ENCODE results near the gene ZNF76.

ZNF76 gene

DNA sequence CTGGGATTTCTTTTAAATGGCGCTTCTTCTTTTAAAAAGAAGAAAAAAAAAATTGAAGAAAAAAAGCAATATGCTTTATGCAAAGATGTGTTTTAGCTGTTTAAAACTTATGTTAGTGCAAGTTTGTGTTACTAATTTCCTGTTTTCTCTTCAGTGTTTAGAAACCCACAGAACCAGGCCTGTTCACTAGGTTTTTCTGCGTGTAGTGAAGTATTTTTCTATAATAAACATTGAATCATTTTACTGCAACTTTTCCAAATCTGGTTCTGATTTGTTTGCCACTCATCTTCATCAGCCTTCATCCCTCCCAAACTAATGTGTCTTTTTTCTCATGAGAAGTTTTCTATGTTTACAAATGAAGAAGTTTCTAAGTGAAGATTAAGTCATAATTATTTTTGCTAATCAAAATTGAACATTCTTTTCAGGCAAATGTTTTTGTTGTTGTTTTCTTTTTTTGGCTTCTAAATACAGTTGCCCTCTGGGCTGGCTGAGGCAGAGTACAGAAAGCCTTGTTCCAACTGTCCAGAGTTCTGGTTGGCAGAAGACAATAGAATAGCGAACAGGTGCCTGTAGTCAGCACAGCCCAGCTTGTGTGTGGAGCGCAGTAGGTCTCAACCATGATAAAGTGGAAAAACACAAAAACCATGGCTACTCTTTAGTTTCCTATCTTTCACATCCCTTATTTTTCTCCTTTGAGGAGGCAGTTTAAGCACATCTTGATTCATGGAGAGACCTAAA is 14.5 kb downstream of the ZNF76 start:
- peaks cover 19% of the 10 kb centered on the region for H3K36me3 Mint-ChIP-seq
- no peak overlapping the region for H3K4me3 Mint-ChIP-seq
- peaks cover 8% of the 10 kb centered on the region for H3K4me1 Mint-ChIP-seq
- no peaks in the 10 kb centered on the region for H3K27me3 Mint-ChIP-seq
- no peak for ATAC-seq
- H3K27ac Mint-ChIP-seq: no peak overlapping the region
- no peaks in the 10 kb centered on the region for H3K9me3 Mint-ChIP-seq

DNA sequence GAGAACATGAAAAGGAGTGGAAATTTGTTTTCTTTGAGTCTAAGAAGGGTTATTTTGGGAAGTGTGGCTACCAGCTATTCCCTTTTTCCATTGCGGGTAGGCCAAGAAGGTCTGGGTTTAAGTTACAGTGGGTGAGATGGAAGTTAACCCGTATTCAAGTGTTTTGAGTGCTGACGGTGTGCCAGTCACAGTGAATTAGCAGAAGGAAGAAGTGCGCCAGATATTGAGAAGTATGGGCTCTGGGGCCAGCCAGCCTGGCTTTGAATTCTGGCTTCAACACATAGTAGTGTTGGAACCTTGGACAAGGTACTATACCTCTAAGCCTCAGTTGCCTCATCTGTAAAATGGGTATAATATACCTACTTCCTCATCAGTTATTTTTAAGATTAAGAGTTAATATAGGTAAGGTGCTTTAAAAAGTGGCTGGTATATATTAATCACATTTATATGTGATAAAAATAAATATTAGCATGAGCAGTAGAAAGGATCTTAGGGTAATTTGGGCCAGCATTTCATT is 16.3 kb downstream of the ZNF76 start:
- Mint-ChIP-seq H3K4me1 (peaks cover 8% of the 10 kb centered on the region), H3K27me3 (no peaks in the 10 kb centered on the region), H3K4me3 (no peak overlapping the region), H3K27ac (no peak overlapping the region), H3K36me3 (peaks cover 12% of the 10 kb centered on the region), H3K9me3 (no peaks in the 10 kb centered on the region)
- no peak for ATAC-seq

DNA sequence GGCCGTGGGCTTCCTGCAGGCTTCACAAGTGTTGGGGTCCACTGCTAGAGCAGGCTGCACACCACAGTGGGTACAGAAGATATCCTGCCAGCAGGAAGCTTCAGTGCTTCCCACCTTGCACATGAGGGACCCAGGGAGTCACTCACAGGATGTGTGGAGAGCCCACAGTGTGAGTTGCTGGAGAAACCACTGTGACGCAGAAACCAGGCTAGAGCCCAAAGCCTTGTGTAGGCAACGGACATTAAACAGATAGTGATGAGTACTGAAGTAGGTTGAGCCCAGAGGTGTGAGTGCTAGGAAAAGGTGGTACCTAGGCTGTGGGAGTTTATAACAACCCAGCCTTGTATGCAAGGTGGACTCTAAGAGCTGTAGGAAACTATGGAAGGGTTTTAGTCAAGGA is 19.2 kb downstream of the ZNF76 start:
- Mint-ChIP-seq H3K27me3 (no peaks in the 10 kb centered on the region), H3K36me3 (peaks cover 35% of the 10 kb centered on the region), H3K4me3 (no peak overlapping the region), H3K4me1 (peaks cover 8% of the 10 kb centered on the region), H3K9me3 (no peaks in the 10 kb centered on the region), H3K27ac (no peak overlapping the region)
- no peak for ATAC-seq

DNA sequence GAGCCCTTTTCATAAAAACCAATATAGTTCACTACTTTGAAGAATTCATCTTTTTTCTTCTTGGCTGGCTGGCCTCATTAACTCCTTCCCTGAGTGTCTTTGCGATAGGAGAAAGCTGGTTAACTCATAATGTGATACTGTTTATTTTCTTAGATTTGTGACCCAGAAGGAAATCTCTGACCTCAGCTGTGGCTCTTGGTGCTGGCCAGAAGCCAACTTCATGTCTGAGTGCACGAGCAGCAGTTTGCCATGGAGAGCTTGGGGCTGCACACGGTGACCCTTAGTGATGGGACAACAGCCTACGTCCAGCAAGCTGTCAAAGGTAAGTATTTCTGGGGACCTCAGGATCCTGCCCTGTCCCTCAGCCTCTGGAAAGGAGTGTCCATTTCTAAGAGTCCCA is 21.4 kb downstream of the ZNF76 start:
- H3K4me1 Mint-ChIP-seq: no peaks in the 10 kb centered on the region
- no peak overlapping the region for H3K27ac Mint-ChIP-seq
- ATAC-seq: no peak
- H3K36me3 Mint-ChIP-seq: peaks cover 42% of the 10 kb centered on the region
- H3K4me3 Mint-ChIP-seq: no peak overlapping the region
- H3K9me3 Mint-ChIP-seq: no peaks in the 10 kb centered on the region
- H3K27me3 Mint-ChIP-seq: no peaks in the 10 kb centered on the region

DNA sequence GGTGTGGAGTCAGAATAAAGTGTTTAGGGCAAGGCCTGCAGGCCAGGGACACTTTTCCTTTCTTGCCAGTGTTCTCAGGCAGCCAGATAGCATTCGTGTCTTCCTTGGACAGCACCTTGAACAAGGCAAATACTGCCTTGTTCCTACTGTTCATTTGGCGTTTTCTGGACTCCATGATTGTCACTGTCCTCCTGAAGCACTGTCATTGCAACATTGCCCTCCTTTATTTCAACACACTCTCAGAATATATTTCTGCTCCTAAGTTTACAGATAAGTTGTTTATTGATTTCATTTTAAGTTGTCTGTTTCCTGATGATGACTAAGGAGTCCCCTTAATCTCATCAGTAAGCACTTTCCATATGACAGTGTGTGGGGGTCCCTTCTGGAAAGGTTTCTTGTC is 22.9 kb downstream of the ZNF76 start:
- Mint-ChIP-seq H3K4me1 (no peaks in the 10 kb centered on the region), H3K36me3 (peaks cover 57% of the 10 kb centered on the region), H3K9me3 (no peaks in the 10 kb centered on the region), H3K27ac (no peak overlapping the region), H3K27me3 (no peaks in the 10 kb centered on the region), H3K4me3 (no peak overlapping the region)
- ATAC-seq: no peak

DNA sequence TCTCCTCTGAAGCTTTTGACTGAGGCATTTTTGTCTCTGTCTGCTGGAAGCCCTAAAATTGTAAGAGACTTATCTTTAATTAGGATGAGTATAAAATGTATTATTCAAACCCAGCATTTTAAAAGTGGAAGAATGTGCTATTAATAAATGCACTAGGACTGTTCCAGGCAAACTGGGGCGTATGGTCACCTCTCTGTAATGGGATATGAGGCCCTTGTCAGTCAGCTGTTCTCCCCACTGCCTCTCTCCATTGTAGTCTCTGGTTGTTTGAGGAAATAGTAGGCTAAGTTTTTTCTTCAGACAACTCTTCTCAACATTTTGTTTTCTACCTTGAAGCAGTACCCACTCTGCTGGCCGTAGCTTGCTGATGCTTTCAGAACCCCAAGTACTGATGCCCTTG is 23.8 kb downstream of the ZNF76 start:
- no peak overlapping the region for H3K4me3 Mint-ChIP-seq
- H3K27ac Mint-ChIP-seq: no peak overlapping the region
- H3K36me3 Mint-ChIP-seq: peaks cover 66% of the 10 kb centered on the region
- ATAC-seq: no peak
- H3K27me3 Mint-ChIP-seq: no peaks in the 10 kb centered on the region
- no peaks in the 10 kb centered on the region for H3K4me1 Mint-ChIP-seq
- no peaks in the 10 kb centered on the region for H3K9me3 Mint-ChIP-seq

DNA sequence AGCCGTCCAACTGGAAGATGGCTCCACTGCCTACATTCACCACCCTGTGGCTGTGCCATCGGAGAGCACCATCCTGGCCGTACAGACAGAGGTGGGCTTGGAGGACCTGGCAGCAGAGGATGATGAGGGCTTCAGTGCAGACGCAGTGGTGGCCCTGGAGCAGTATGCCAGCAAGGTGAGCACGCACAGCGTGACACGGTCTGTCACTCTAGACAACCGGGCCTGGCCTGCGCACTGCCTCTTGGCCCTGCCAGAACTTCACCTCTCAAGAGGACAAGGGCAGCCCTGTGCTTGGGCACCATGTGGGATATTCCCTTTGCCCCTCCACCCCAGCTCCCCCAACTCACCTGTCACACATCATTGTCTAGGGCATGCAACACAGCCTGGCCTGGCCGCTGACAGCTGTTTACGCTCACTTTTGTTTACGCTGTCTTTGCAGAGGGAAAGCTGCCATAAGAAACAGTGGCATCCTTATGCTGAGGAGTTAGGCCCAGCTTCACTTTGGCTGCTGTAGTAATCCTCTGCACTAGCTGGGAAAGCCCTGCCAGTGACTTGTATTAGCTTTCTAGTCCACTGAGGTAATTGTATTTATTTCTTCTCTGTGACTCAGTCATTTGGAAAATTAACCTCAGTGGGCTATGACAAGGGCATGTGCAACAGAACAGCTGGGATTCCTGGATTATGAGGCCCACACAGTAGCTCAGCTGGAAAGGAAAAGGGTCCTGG is 28.3 kb downstream of the ZNF76 start:
- no peak for ATAC-seq
- peaks cover 15% of the 10 kb centered on the region for H3K4me1 Mint-ChIP-seq
- no peaks in the 10 kb centered on the region for H3K27me3 Mint-ChIP-seq
- H3K9me3 Mint-ChIP-seq: no peaks in the 10 kb centered on the region
- H3K4me3 Mint-ChIP-seq: no peak overlapping the region
- H3K27ac Mint-ChIP-seq: no peak overlapping the region
- peaks cover 92% of the 10 kb centered on the region for H3K36me3 Mint-ChIP-seq

DNA sequence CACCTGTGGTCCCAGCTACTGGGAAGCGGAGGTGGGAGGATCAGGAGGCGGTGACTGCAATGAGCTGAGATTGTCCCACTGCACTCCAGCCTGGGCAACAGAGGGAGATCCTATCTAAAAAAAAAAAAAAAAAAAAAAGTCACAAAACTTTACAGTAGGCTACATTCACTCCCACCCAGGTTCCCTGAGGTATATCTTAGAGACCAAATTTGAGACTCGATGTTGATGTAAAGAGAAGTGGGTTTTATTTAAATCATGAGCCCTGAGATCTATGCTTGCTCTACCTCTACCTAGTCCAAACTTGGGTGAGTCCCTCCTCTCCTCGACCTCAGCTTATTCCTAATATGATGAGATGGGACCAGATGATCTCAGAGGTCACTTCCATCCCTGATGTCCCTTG is 29.3 kb downstream of the ZNF76 start:
- peaks cover 15% of the 10 kb centered on the region for H3K4me1 Mint-ChIP-seq
- no peaks in the 10 kb centered on the region for H3K27me3 Mint-ChIP-seq
- H3K9me3 Mint-ChIP-seq: no peaks in the 10 kb centered on the region
- H3K4me3 Mint-ChIP-seq: no peak overlapping the region
- H3K36me3 Mint-ChIP-seq: peaks cover 88% of the 10 kb centered on the region
- no peak for ATAC-seq
- H3K27ac Mint-ChIP-seq: no peak overlapping the region

DNA sequence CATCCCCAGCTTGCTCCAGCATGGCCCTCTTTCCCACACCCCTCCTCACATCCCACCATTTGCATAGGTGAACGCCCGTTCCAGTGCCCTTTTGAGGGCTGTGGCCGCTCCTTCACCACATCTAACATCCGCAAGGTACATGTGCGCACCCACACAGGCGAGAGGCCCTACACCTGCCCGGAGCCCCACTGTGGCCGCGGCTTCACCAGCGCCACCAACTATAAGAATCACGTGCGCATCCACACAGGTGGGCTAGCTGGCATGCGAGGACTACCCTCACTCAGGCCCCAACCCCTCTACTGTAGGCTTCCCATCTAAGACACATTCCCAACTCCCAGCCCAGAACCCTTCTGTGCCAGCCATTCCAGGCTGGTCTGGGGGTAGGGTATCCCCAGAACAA is 32.0 kb downstream of the ZNF76 start:
- Mint-ChIP-seq H3K27me3 (no peaks in the 10 kb centered on the region), H3K4me1 (peaks cover 22% of the 10 kb centered on the region), H3K4me3 (no peak overlapping the region), H3K27ac (peak overlapping the region; percentile 3), H3K36me3 (peaks cover 88% of the 10 kb centered on the region), H3K9me3 (no peaks in the 10 kb centered on the region)
- ATAC-seq: no peak

DNA sequence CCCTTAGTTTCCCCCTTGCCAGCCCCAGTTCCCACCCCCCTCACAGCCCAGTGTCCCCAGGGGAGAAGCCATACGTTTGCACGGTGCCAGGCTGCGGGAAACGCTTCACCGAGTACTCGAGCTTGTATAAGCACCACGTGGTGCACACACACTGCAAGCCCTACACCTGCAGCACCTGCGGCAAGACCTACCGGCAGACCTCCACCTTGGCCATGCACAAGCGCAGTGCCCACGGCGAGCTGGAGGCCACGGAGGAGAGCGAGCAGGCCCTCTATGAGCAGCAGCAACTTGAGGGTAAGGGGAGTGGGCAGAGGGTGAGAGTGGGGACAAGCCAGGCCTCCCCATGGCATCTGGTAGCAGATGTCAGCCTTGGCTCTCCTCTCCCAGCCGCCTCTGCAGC is 33.0 kb downstream of the ZNF76 start:
- no peak overlapping the region for H3K4me3 Mint-ChIP-seq
- peak; percentile 58 for ATAC-seq
- H3K36me3 Mint-ChIP-seq: peaks cover 78% of the 10 kb centered on the region
- peak overlapping the region; percentile 3 for H3K27ac Mint-ChIP-seq
- no peaks in the 10 kb centered on the region for H3K27me3 Mint-ChIP-seq
- no peaks in the 10 kb centered on the region for H3K9me3 Mint-ChIP-seq
- peaks cover 26% of the 10 kb centered on the region for H3K4me1 Mint-ChIP-seq

DNA sequence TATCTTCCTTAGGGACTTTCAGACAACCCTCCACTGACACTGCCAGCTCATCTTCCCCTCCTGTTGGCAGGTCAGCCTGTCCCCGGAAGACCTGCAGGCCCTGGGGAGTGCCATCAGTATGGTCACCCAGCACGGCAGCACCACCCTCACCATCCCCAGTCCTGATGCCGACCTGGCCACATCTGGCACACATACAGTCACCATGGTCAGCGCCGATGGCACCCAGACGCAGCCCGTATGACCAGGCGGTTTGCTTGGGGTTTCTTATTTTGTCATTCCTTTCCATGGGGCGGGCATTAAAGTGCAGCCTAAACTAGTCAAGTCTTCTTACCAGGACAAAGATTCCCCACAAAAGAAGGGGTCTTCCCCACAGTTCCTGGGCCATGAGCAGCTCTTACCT is 34.1 kb downstream of the ZNF76 start:
- Mint-ChIP-seq H3K4me1 (peaks cover 31% of the 10 kb centered on the region), H3K4me3 (no peak overlapping the region), H3K27me3 (no peaks in the 10 kb centered on the region), H3K27ac (no peak overlapping the region), H3K36me3 (peaks cover 66% of the 10 kb centered on the region), H3K9me3 (no peaks in the 10 kb centered on the region)
- no peak for ATAC-seq

DNA sequence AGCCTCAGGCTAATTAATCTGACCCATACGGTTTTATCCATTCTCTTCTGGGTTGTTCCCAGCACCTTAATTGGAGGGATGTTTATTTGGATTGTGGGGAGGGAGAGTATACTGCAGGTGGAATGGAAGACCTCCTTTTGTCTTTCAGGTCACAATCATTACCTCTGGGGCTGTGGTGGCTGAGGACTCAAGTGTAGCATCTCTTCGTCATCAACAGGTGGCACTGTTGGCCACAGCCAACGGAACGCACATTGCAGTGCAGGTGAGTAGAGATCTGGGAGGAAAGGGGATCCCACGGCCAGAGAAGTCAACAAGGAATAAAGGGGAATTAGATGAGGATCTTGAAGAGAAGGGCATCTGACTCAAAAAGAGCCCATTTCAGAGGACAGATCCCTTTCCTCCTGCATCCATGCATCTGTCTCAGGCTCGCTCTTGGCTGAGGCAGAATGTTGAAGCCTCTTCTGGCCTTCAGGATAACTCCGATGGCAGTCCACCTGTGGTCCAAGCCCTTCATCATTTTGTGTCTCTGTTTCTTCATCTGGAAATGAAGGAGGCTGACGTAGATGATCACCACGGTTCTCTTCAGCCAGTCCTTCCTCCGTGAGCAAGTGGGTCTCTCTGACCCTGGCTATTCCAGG is 34.9 kb downstream of the ZNF76 start:
- Mint-ChIP-seq H3K27me3 (no peaks in the 10 kb centered on the region), H3K9me3 (no peaks in the 10 kb centered on the region), H3K4me3 (no peak overlapping the region), H3K27ac (no peak overlapping the region), H3K4me1 (peaks cover 39% of the 10 kb centered on the region), H3K36me3 (peaks cover 58% of the 10 kb centered on the region)
- no peak for ATAC-seq

DNA sequence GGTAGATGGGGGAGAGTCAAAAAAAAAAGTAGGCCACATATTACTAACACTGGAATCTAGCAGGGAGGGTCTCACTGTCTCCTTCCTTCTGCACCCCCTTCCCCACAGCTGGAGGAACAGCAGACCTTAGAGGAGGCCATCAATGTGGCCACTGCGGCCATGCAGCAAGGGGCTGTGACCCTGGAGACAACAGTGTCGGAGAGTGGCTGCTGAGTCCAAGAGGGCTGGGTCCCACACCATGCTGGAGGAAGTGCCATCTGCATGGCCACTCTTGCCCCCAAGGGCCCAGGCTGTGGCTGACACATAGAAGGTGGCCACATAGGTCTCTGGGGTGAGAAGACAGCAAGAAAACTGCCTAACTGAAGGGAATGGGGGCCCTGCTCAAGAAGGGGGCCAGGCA is 35.5 kb downstream of the ZNF76 start:
- no peak overlapping the region for H3K4me3 Mint-ChIP-seq
- no peak overlapping the region for H3K27ac Mint-ChIP-seq
- H3K27me3 Mint-ChIP-seq: no peaks in the 10 kb centered on the region
- peaks cover 45% of the 10 kb centered on the region for H3K4me1 Mint-ChIP-seq
- peaks cover 53% of the 10 kb centered on the region for H3K36me3 Mint-ChIP-seq
- H3K9me3 Mint-ChIP-seq: no peaks in the 10 kb centered on the region
- no peak for ATAC-seq

DNA sequence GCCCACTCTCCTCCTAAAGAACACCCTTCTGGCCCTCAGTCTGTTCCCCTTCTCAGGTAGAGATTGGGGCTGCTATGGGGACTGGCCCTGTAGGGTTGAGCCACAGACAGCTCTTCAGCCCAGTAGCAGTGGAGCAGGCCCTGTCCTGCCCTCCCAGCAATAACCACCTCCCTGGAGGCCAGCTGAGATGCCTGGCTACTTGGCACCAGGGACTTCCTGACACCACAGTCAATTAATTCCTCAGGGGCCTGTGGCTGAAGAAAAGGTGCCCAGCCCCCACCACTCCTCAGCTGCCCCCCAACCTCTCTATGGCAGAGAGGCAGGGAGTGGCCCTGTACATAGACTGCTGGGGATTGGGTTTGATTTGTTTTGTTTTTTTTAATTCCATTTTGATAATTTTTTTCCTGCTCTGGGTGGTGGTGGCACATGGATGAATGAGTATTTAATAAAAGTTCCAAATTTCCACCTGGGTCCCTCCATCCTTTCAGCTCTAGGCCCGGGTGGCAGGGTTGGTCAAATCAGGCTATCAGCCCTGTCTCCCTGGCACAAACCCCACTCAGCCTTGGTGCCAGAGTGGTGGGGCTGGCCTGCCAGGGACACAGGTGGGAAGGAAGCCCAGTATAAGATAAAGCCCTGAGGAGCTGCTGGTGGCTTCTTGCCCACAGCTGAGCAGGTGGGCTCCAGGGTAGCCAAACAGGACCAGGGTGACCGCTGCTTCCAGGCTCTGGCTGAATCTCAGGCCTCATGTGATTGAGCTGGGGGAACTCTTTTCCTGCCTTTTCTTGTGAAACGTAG is 36.2 kb downstream of the ZNF76 start:
- Mint-ChIP-seq H3K9me3 (no peaks in the 10 kb centered on the region), H3K4me3 (no peak overlapping the region), H3K27ac (peak overlapping the region; percentile 95), H3K4me1 (peaks cover 51% of the 10 kb centered on the region), H3K27me3 (no peaks in the 10 kb centered on the region), H3K36me3 (peaks cover 52% of the 10 kb centered on the region)
- no peak for ATAC-seq

Data from stimulated activated memory B cell treated with anti-CD40 and anti-IgM and Interleukin-4, amounts not matched to agents 10 μg/mL and 1 μg/mL and 100 μg/mL, for 72 hours (primary cell).